ENCODE results near the gene OSER1. TPM values are rescaled to one million over a fixed set of nuclear protein-coding genes. Genes with fewer than 3 reads are reported as not detected.

Gene OSER1
- total and polyA plus RNA-seq, 8 donors: 7.8 to 87.5 (median 31.7) TPM

GRCh38 chr20:44199877-44200276, 10.7 kb downstream of the OSER1 start:
- Histone ChIP-seq H3K36me3 (peaks cover 54 to 82% (median 80%) of the 10 kb centered on the region in 4 donors), H3K4me3 (no peak overlapping the region), H3K27ac (peak overlapping the region in 1 of 5 donors; percentile 43), H3K9me3 (no peaks in the 10 kb centered on the region), H3K27me3 (no peaks in the 10 kb centered on the region), H3K4me1 (peaks cover 11 to 49% (median 34%) of the 10 kb centered on the region in 4 donors)
- TF ChIP-seq CTCF (IDR thresholded peaks at IDR 0.05) (no peak), POLR2A (IDR thresholded peaks at IDR 0.05) (no peak), EP300 (IDR thresholded peaks at IDR 0.05) (no peak), POLR2AphosphoS5 (IDR thresholded peaks at IDR 0.05) (no peak)
- WGBS, 5 donors: 81 to 93% (median 91%) methylated on average over 4 of the region's 4 CpGs
- intact Hi-C loops (cut with DNase I; ENCODE audit: low total_unique reads): no loop called here
- no peak for DNase-seq

- H3K36me3 ChIP-seq: peaks cover 54 to 77% (median 74%) of the 10 kb centered on the region in 4 donors
- H3K9me3 ChIP-seq: no peaks in the 10 kb centered on the region
- TF ChIP-seq CTCF (IDR thresholded peaks at IDR 0.05) (no peak), EP300 (IDR thresholded peaks at IDR 0.05) (no peak), POLR2AphosphoS5 (IDR thresholded peaks at IDR 0.05) (no peak), POLR2A (IDR thresholded peaks at IDR 0.05) (no peak)
- no peak overlapping the region for H3K4me3 ChIP-seq
- H3K4me1 ChIP-seq: peaks cover 2 to 39% (median 25%) of the 10 kb centered on the region in 4 donors
- WGBS, 5 donors: 82 to 87% (median 86%) methylated on average over 4 of the region's 4 CpGs
- no peak overlapping the region for H3K27ac ChIP-seq
- DNase-seq: no peak
- intact Hi-C loops (cut with DNase I; ENCODE audit: low total_unique reads): no loop called here
- H3K27me3 ChIP-seq: no peaks in the 10 kb centered on the region
These were observed 11.7 kb downstream of the OSER1 start for GRCh38 chr20:44198872-44199271.

- Histone ChIP-seq H3K4me3 (no peak overlapping the region), H3K4me1 (peaks cover 0 to 17% (median 7%) of the 10 kb centered on the region in 4 donors), H3K9me3 (no peaks in the 10 kb centered on the region), H3K36me3 (peaks cover 41 to 59% (median 58%) of the 10 kb centered on the region in 4 donors), H3K27ac (no peak overlapping the region), H3K27me3 (no peaks in the 10 kb centered on the region)
- WGBS, 5 donors: 70 to 75% (median 71%) methylated on average over 3 of the region's 3 CpGs
- intact Hi-C loops (cut with DNase I; ENCODE audit: low total_unique reads): no loop called here
- no peak for DNase-seq
- TF ChIP-seq EP300 (IDR thresholded peaks at IDR 0.05): no peak
- TF ChIP-seq POLR2A (IDR thresholded peaks at IDR 0.05): no peak
- no peak for TF ChIP-seq CTCF (IDR thresholded peaks at IDR 0.05)
- no peak for TF ChIP-seq POLR2AphosphoS5 (IDR thresholded peaks at IDR 0.05)
These were observed 14.3 kb downstream of the OSER1 start for GRCh38 chr20:44196271-44196670.

- 71 to 89% (median 84%) methylated on average over 1 of the region's 1 CpG for WGBS, 5 donors
- H3K27me3 ChIP-seq: no peaks in the 10 kb centered on the region
- TF ChIP-seq CTCF (IDR thresholded peaks at IDR 0.05) (no peak), POLR2AphosphoS5 (IDR thresholded peaks at IDR 0.05) (no peak), EP300 (IDR thresholded peaks at IDR 0.05) (no peak), POLR2A (IDR thresholded peaks at IDR 0.05) (no peak)
- DNase-seq: no peak
- H3K27ac ChIP-seq: no peak overlapping the region
- H3K36me3 ChIP-seq: peaks cover 36 to 53% (median 52%) of the 10 kb centered on the region in 4 donors
- no peak overlapping the region for H3K4me3 ChIP-seq
- peaks cover 0 to 10% (median 4%) of the 10 kb centered on the region in 4 donors for H3K4me1 ChIP-seq
- intact Hi-C loops (cut with DNase I; ENCODE audit: low total_unique reads): no loop called here
- no peaks in the 10 kb centered on the region for H3K9me3 ChIP-seq
These were observed 15.0 kb downstream of the OSER1 start for GRCh38 chr20:44195605-44196004.

All from stomach (tissue), 9 donors.